SK-N-SH (cell line): Measurements from ENCODE around the gene SLF2. TPM values are rescaled to one million over a fixed set of nuclear protein-coding genes. Genes with fewer than 3 reads are reported as not detected.

Experiments
- CTCF ChIA-PET: fragments of 300-600, 350-600 bp; formaldehyde crosslinking; extraction: SDS; loops from one replicate; lab custom pipeline; 2021; lab: Yijun Ruan, JAX
- POLR2A ChIA-PET: fragments of 350-600 bp; sonication (Branson Sonifier 250); formaldehyde crosslinking; extraction: SDS; loops from one replicate; lab custom pipeline; 2020; ENCODE audit warnings: antibody characterized with exemption, inconsistent platforms; lab: Yijun Ruan, JAX
- DNase-seq: peaks from one replicate; pipeline ENCODE4 v3.0.0; 2012
- H2AFZ ChIP-seq: fragments of 200-600 bp; sonication (generic); 2 replicates; pipeline ENCODE4 v1.8.1; 2016; ENCODE audit warnings: antibody characterized with exemption, mild to moderate bottlenecking, low read depth
- H3F3A ChIP-seq: fragments of 200-600 bp; sonication (generic); replicated peaks from 2 replicates; pipeline ENCODE3; 2016; ENCODE audit warnings: antibody characterized with exemption, mild to moderate bottlenecking; ENCODE audit not compliant: insufficient read depth
- H3K27ac ChIP-seq, 2 experiments: fragments of 200-500 bp in 1 of 2; fragments of 200-600 bp in 1 of 2; sonication (Bioruptor generic) in 1 of 2; sonication (generic), shearing (Covaris generic) in 1 of 2; 2 replicates each; pipeline versions ENCODE4 v1.5.1 to v1.6.1; 2014 to 2016; ENCODE audit warnings: low read depth in 2 of 2, inconsistent platforms in 1 of 2, low read length in 1 of 2, mild to moderate bottlenecking in 1 of 2, mixed read lengths in 1 of 2
- H3K27me3 ChIP-seq: fragments of 200-600 bp; sonication (generic), shearing (Covaris generic); 2 replicates; pipeline ENCODE4 v1.6.1; 2016; ENCODE audit warnings: mixed run types; ENCODE audit not compliant: insufficient read depth
- H3K36me3 ChIP-seq, 2 experiments: fragments of 200-500 bp in 1 of 2; fragments of 200-600 bp in 1 of 2; sonication (Bioruptor generic) in 1 of 2; sonication (generic) in 1 of 2; replicated peaks in 1 of 2; 2 replicates each; pipeline versions ENCODE3 to v1.5.1; 2014 to 2016; ENCODE audit warnings: low read length in 1 of 2, mild to moderate bottlenecking in 1 of 2; ENCODE audit not compliant: insufficient read depth in 2 of 2, control insufficient read depth in 1 of 2
- H3K4me1 ChIP-seq, 2 experiments: fragments of 200-500 bp in 1 of 2; fragments of 200-600 bp in 1 of 2; sonication (Bioruptor generic) in 1 of 2; sonication (generic), shearing (Covaris generic) in 1 of 2; 2 replicates each; pipeline versions ENCODE4 v1.5.1 to v1.6.1; 2014 to 2016; ENCODE audit warnings: low read depth in 1 of 2, low read length in 1 of 2, mixed run types in 1 of 2; ENCODE audit not compliant: insufficient read depth in 2 of 2, control insufficient read depth in 1 of 2
- H3K4me2 ChIP-seq: fragments of 200-600 bp; sonication (generic), shearing (Covaris generic); 2 replicates; pipeline ENCODE4 v1.6.1; 2017; ENCODE audit warnings: mixed run types
- H3K4me3 ChIP-seq, 2 experiments: fragments of 200-500 bp in 1 of 2; fragments of 200-600 bp in 1 of 2; sonication (Bioruptor generic) in 1 of 2; sonication (generic), shearing (Covaris generic) in 1 of 2; 2 replicates each; pipeline versions ENCODE4 v1.5.1 to v1.8.1; 2014 to 2016; ENCODE audit warnings: low read depth in 2 of 2, inconsistent platforms in 1 of 2, low read length in 1 of 2, mild to moderate bottlenecking in 1 of 2, mixed read lengths in 1 of 2, moderate library complexity in 1 of 2
- H3K79me2 ChIP-seq: fragments of 200-600 bp; sonication (generic); 2 replicates; pipeline ENCODE4 v1.8.1; 2017; ENCODE audit warnings: mild to moderate bottlenecking; ENCODE audit not compliant: insufficient read depth
- H3K9ac ChIP-seq: fragments of 200-600 bp; sonication (generic); 2 replicates; pipeline ENCODE4 v1.6.1; 2017; ENCODE audit warnings: mixed run types
- H3K9me2 ChIP-seq: fragments of 200-600 bp; sonication (generic); 2 replicates; pipeline ENCODE4 v1.6.1; 2017; ENCODE audit warnings: mixed run types
- H3K9me3 ChIP-seq: fragments of 200-600 bp; sonication (generic); 2 replicates; pipeline ENCODE4 v1.6.1; 2017; ENCODE audit warnings: mixed run types, mild to moderate bottlenecking, moderate library complexity
- H4K20me1 ChIP-seq: fragments of 200-600 bp; sonication (generic); 2 replicates; pipeline ENCODE4 v1.6.1; 2017; ENCODE audit warnings: mild to moderate bottlenecking, mixed run types; ENCODE audit not compliant: insufficient read depth
- ELF1 ChIP-seq: IDR thresholded peaks from 2 replicates; pipeline ENCODE4 v1.4.0; 2012
- EP300 ChIP-seq, 2 experiments: IDR thresholded peaks; 2 replicates each; pipeline versions ENCODE4 v1.4.0 to v1.6.1; 2012; ENCODE audit warnings: borderline replicate concordance in 1 of 2, low read depth in 1 of 2, low read length in 1 of 2
- EZH2phosphoT487 ChIP-seq: fragments of 200-600 bp; sonication (generic); IDR thresholded peaks from 2 replicates; pipeline ENCODE4 v1.6.1; 2017; ENCODE audit warnings: low read depth, mixed run types, mild to moderate bottlenecking, antibody characterized with exemption, moderate library complexity, borderline replicate concordance
- FOSL2 ChIP-seq: IDR thresholded peaks from 2 replicates; pipeline ENCODE4 v1.4.0; 2012; ENCODE audit warnings: low read depth, mild to moderate bottlenecking, moderate library complexity, borderline replicate concordance
- FOXJ3 ChIP-seq: sonication (generic); formaldehyde crosslinking; IDR thresholded peaks from 2 replicates; pipeline ENCODE4 v1.5.1; 2020; ENCODE audit warnings: mild to moderate bottlenecking, missing genetic modification reagents
- JUND ChIP-seq: IDR thresholded peaks from 2 replicates; pipeline ENCODE4 v1.4.0; 2012
- MAX ChIP-seq: IDR thresholded peaks from 2 replicates; pipeline ENCODE4 v1.4.0; 2012; ENCODE audit warnings: low read depth
- MEF2A ChIP-seq: IDR thresholded peaks from 2 replicates; pipeline ENCODE4 v1.4.0; 2012; ENCODE audit warnings: low read depth, borderline replicate concordance
- NFIC ChIP-seq: IDR thresholded peaks from 2 replicates; pipeline ENCODE4 v1.4.0; 2012; ENCODE audit warnings: borderline replicate concordance
- POLR2AphosphoS5 ChIP-seq: IDR thresholded peaks from 2 replicates; pipeline ENCODE4 v1.6.1; 2012; ENCODE audit warnings: low read depth, low read length
- RXRA ChIP-seq: IDR thresholded peaks from 2 replicates; pipeline ENCODE4 v1.4.0; 2012; ENCODE audit warnings: low read depth, mild to moderate bottlenecking, borderline replicate concordance
- TAF1 ChIP-seq: IDR thresholded peaks from 2 replicates; pipeline ENCODE4 v1.6.1; 2012; ENCODE audit warnings: low read depth, mild to moderate bottlenecking, low read length, moderate library complexity, borderline replicate concordance
- TCF12 ChIP-seq: IDR thresholded peaks from 2 replicates; pipeline ENCODE4 v1.4.0; 2012
- TEAD4 ChIP-seq: IDR thresholded peaks from 2 replicates; pipeline ENCODE4 v1.4.0; 2012; ENCODE audit warnings: mild to moderate bottlenecking, borderline replicate concordance; ENCODE audit not compliant: insufficient read depth
- USF2 ChIP-seq: fragments of 150-350 bp; IDR thresholded peaks from 2 replicates; pipeline ENCODE4 v1.6.1; 2017; ENCODE audit warnings: antibody characterized with exemption, low read length, low read depth, borderline replicate concordance
- ZBTB33 ChIP-seq: IDR thresholded peaks from 2 replicates; pipeline ENCODE4 v1.4.0; 2012; ENCODE audit warnings: low read depth, borderline replicate concordance
- WGBS: methylation state at CpG from one replicate; pipeline ENCODE4 v1.1.6; 2017; ENCODE audit warnings: low lambda C conversion rate; 5-methylcytosine and 5-hydroxymethylcytosine counted together
- polyA plus RNA-seq, 3 experiments: library from polyadenylated mRNA; depleted of rRNA; stranded (reverse); fragments of >200 nt; gene quantifications; 2 replicates each; pipeline ENCODE4 v1.2.3, GENCODE V29; 2012
- TF ChIP-seq, protein P1 (sequence below): IDR thresholded peaks from 2 replicates; pipeline ENCODE4 v1.6.1; 2012; ENCODE audit warnings: mild to moderate bottlenecking, low read depth, low read length, moderate library complexity
- TF ChIP-seq, protein P2 (sequence below): fragments of 150-350 bp; IDR thresholded peaks from 2 replicates; pipeline ENCODE4 v1.6.1; 2016; ENCODE audit warnings: mild to moderate bottlenecking, low read depth, low read length
- TF ChIP-seq, protein P3 (sequence below): IDR thresholded peaks from 2 replicates; pipeline ENCODE4 v1.4.0; 2012; ENCODE audit warnings: low read depth, borderline replicate concordance

Gene SLF2
- polyA plus RNA-seq, 1 of the 3 experiments (the other 2 are of a cell fraction) = 6.3 TPM

- TF ChIP-seq POLR2AphosphoS5 (no peak), USF2 (no peak), RXRA (no peak), FOXJ3 (CRISPR knock-in tag) (no peak)
- TF ChIP-seq, protein P1, sequence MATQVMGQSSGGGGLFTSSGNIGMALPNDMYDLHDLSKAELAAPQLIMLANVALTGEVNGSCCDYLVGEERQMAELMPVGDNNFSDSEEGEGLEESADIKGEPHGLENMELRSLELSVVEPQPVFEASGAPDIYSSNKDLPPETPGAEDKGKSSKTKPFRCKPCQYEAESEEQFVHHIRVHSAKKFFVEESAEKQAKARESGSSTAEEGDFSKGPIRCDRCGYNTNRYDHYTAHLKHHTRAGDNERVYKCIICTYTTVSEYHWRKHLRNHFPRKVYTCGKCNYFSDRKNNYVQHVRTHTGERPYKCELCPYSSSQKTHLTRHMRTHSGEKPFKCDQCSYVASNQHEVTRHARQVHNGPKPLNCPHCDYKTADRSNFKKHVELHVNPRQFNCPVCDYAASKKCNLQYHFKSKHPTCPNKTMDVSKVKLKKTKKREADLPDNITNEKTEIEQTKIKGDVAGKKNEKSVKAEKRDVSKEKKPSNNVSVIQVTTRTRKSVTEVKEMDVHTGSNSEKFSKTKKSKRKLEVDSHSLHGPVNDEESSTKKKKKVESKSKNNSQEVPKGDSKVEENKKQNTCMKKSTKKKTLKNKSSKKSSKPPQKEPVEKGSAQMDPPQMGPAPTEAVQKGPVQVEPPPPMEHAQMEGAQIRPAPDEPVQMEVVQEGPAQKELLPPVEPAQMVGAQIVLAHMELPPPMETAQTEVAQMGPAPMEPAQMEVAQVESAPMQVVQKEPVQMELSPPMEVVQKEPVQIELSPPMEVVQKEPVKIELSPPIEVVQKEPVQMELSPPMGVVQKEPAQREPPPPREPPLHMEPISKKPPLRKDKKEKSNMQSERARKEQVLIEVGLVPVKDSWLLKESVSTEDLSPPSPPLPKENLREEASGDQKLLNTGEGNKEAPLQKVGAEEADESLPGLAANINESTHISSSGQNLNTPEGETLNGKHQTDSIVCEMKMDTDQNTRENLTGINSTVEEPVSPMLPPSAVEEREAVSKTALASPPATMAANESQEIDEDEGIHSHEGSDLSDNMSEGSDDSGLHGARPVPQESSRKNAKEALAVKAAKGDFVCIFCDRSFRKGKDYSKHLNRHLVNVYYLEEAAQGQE = no peak
Observed at GRCh38 chr10:100868382-100868781, 44.4 kb upstream of the SLF2 start (continued).

DNA sequence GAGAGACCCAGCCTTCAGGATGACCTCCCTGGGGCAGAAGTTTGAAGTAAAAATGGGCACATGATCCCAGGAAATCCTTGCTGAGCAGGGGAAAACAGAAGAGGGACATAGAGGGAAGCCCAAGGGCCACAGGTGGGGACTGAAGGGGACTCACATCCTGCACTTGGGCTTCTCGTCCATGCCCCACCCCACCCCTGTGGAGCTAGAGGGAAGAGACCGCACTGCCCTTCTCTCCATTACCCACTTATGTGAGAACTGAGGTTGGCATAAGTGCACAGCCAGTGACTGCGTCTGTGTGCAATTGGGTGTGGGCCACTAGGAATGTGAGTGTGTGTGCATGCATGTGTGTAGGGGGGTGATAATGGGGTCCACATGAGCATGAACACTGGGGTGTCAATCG is 43.4 kb upstream of the SLF2 start:
- Histone ChIP-seq H3K4me1 (no peaks in the 10 kb centered on the region; a peak in 2 of 4 replicates), H3K9me2 (no peaks in the 10 kb centered on the region), H4K20me1 (no peaks in the 10 kb centered on the region), H2AFZ (no peak overlapping the region), H3K4me3 (no peak overlapping the region), H3F3A (no peaks in the 10 kb centered on the region), H3K4me2 (no peak overlapping the region), H3K79me2 (no peaks in the 10 kb centered on the region), H3K36me3 (no peaks in the 10 kb centered on the region), H3K9me3 (no peaks in the 10 kb centered on the region), H3K27ac (no peak overlapping the region), H3K9ac (no peak overlapping the region), H3K27me3 (no peaks in the 10 kb centered on the region)
- ChIA-PET POLR2A (no interaction called here), CTCF (interaction anchor here (0.7 to 15.7 kb wide), 5 partner anchors 9 to 307 kb away, joined by 3 to 267 read pairs (median 11); partner anchors contain the start of gene PAX2)
- WGBS = 78% methylated on average over 3 of the region's 4 CpGs
- no peak for DNase-seq
- TF ChIP-seq FOXJ3 (CRISPR knock-in tag) = no peak
- TF ChIP-seq POLR2AphosphoS5 = no peak
- TF ChIP-seq, protein P2, sequence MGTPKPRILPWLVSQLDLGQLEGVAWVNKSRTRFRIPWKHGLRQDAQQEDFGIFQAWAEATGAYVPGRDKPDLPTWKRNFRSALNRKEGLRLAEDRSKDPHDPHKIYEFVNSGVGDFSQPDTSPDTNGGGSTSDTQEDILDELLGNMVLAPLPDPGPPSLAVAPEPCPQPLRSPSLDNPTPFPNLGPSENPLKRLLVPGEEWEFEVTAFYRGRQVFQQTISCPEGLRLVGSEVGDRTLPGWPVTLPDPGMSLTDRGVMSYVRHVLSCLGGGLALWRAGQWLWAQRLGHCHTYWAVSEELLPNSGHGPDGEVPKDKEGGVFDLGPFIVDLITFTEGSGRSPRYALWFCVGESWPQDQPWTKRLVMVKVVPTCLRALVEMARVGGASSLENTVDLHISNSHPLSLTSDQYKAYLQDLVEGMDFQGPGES = no peak
- no peak for TF ChIP-seq EP300 (IDR thresholded peaks at IDR 0.05; ENCODE audit: borderline replicate concordance in 1 of 2, low read depth in 1 of 2, low read length in 1 of 2)
- TF ChIP-seq JUND = no peak
- TF ChIP-seq TEAD4 = no peak
- TF ChIP-seq MAX = no peak
- TF ChIP-seq, protein P3, sequence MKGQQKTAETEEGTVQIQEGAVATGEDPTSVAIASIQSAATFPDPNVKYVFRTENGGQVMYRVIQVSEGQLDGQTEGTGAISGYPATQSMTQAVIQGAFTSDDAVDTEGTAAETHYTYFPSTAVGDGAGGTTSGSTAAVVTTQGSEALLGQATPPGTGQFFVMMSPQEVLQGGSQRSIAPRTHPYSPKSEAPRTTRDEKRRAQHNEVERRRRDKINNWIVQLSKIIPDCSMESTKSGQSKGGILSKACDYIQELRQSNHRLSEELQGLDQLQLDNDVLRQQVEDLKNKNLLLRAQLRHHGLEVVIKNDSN = no peak
- no peak for TF ChIP-seq EZH2phosphoT487
- no peak for TF ChIP-seq TAF1
- TF ChIP-seq, protein P1 = no peak
- TF ChIP-seq FOSL2 = no peak
- TF ChIP-seq ZBTB33 = no peak
- no peak for TF ChIP-seq ELF1
- no peak for TF ChIP-seq MEF2A
- TF ChIP-seq TCF12 = no peak
- no peak for TF ChIP-seq NFIC
